ENCODE measurements around the gene RAPGEF1. TPM values are rescaled to one million over a fixed set of nuclear protein-coding genes. Genes with fewer than 3 reads are reported as not detected.

RAPGEF1 gene
- total and polyA plus RNA-seq, 7 donors = 72.3 to 319 (median 268) TPM

DNA sequence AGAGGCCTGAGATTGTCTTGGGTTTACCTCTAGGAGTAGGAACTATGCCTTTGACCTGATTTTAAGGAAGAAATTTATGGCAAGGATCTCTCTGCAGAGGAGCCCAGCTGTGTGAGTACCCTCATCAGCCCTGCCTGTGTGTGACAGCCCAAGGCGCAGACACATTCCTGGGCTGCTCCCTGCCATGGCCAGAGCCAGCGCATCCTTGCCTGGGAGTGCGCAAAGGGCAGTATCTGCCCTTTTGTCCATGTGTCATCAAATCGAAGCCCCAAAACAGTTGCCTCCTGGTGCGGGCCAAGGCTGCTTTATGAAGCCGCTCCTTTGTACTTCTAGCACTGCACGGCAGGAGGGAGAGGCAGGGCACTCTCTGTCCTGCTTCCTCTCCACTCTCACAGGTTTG is 142.6 kb downstream of the RAPGEF1 start:
- Histone ChIP-seq H3K36me3 (ENCODE audit: insufficient read depth in 1 of 2, low read depth in 1 of 2) (peaks cover 12 to 86% of the 10 kb centered on the region in 2 donors), H3K4me3 (no peak overlapping the region), H3K27ac (no peak overlapping the region), H3K9me3 (no peaks in the 10 kb centered on the region), H3K27me3 (ENCODE audit: insufficient read depth in 3 of 3, low read length in 2 of 3) (no peaks in the 10 kb centered on the region), H3K4me1 (peaks cover 17% of the 10 kb centered on the region)
- intact Hi-C loops (cut with DNase I) = loop anchor here in 1 of 2 donors (10.0 kb wide), 1 partner anchor 658 kb away; no protein-coding TSS in a partner anchor
- DNase-seq = no peak
- TF ChIP-seq, protein P1, sequence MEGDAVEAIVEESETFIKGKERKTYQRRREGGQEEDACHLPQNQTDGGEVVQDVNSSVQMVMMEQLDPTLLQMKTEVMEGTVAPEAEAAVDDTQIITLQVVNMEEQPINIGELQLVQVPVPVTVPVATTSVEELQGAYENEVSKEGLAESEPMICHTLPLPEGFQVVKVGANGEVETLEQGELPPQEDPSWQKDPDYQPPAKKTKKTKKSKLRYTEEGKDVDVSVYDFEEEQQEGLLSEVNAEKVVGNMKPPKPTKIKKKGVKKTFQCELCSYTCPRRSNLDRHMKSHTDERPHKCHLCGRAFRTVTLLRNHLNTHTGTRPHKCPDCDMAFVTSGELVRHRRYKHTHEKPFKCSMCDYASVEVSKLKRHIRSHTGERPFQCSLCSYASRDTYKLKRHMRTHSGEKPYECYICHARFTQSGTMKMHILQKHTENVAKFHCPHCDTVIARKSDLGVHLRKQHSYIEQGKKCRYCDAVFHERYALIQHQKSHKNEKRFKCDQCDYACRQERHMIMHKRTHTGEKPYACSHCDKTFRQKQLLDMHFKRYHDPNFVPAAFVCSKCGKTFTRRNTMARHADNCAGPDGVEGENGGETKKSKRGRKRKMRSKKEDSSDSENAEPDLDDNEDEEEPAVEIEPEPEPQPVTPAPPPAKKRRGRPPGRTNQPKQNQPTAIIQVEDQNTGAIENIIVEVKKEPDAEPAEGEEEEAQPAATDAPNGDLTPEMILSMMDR (IDR thresholded peaks at IDR 0.05) = no peak
- 93 to 96% (median 95%) methylated on average over 7 of the region's 7 CpGs for WGBS, 3 donors
- no peak for ATAC-seq

DNA sequence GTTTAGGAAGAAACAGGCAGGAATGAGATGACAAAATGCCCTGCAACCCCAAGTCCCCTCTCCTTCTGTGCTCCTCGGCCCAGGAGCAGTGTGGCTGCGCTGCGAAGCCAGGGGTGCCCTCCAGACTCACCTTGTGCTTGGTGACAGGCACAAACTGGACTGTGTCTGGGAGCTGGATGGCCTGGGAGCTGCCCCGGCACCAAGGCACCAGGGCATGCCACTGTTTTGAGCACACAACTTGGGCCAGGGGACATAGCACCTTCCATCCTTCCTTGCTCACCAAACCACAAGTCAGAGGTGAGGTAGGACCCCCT is 143.5 kb downstream of the RAPGEF1 start:
- Histone ChIP-seq H3K9me3 (no peaks in the 10 kb centered on the region), H3K4me1 (peaks cover 19% of the 10 kb centered on the region), H3K27ac (no peak overlapping the region), H3K27me3 (ENCODE audit: insufficient read depth in 3 of 3, low read length in 2 of 3) (no peaks in the 10 kb centered on the region), H3K4me3 (no peak overlapping the region), H3K36me3 (ENCODE audit: insufficient read depth in 1 of 2, low read depth in 1 of 2) (peaks cover 7 to 82% of the 10 kb centered on the region in 2 donors)
- intact Hi-C loops (cut with DNase I) = loop anchor here in 1 of 2 donors (10.0 kb wide), 1 partner anchor 658 kb away; no protein-coding TSS in a partner anchor
- WGBS, 3 donors = 98 to 99% (median 98%) methylated on average over 4 of the region's 4 CpGs
- no peak for ATAC-seq
- TF ChIP-seq, protein P1 (IDR thresholded peaks at IDR 0.05) = no peak
- DNase-seq = no peak

DNA sequence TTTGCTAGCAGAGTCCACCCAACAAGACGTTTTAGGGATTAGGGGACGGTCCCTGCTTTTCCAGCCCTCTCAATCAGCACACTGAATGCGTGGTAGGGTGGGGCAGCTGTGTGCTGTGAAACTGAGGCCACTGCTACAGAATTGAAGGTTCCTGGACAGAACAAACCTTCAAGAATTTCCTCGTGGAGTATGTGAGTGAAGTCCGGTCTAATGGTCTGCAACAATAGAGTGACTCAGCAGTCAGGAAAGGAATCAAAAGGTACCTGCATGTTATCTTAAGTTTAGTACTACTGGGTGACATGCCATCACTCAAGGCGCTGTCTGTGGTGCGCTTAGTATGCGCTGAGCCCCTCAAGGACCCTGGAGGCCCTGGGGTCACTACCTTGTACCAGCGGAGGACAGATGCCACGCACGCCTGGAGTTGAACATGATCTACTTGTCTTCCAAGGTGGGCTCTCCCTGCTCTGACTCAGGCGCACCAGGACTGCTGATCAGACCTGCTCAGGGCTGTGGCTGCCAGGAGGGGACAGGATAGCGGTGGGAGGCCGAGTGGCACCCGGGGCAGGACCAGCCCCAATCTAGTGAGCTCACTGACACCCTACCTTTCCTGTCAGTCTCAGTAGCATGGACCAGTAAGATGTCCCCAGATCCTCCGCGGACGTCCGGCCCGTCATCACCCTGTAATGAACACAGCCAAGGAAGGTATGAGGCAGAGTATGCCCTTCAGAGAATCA is 144.0 kb downstream of the RAPGEF1 start:
- H3K27ac ChIP-seq = peak overlapping the region; percentile 23
- peaks cover 7 to 79% of the 10 kb centered on the region in 2 donors for H3K36me3 ChIP-seq (ENCODE audit: insufficient read depth in 1 of 2, low read depth in 1 of 2)
- no peaks in the 10 kb centered on the region for H3K9me3 ChIP-seq
- ATAC-seq (no peak), DNase-seq (no peak)
- no peak overlapping the region for H3K4me3 ChIP-seq
- H3K27me3 ChIP-seq (ENCODE audit: insufficient read depth in 3 of 3, low read length in 2 of 3) = no peaks in the 10 kb centered on the region
- intact Hi-C loops (cut with DNase I) = loop anchor here in 1 of 2 donors (10.0 kb wide), 1 partner anchor 659 kb away; no protein-coding TSS in a partner anchor
- peaks cover 24% of the 10 kb centered on the region for H3K4me1 ChIP-seq
- TF ChIP-seq, protein P1 (IDR thresholded peaks at IDR 0.05) = no peak
- 88 to 90% (median 89%) methylated on average over 20 of the region's 20 CpGs for WGBS, 3 donors

DNA sequence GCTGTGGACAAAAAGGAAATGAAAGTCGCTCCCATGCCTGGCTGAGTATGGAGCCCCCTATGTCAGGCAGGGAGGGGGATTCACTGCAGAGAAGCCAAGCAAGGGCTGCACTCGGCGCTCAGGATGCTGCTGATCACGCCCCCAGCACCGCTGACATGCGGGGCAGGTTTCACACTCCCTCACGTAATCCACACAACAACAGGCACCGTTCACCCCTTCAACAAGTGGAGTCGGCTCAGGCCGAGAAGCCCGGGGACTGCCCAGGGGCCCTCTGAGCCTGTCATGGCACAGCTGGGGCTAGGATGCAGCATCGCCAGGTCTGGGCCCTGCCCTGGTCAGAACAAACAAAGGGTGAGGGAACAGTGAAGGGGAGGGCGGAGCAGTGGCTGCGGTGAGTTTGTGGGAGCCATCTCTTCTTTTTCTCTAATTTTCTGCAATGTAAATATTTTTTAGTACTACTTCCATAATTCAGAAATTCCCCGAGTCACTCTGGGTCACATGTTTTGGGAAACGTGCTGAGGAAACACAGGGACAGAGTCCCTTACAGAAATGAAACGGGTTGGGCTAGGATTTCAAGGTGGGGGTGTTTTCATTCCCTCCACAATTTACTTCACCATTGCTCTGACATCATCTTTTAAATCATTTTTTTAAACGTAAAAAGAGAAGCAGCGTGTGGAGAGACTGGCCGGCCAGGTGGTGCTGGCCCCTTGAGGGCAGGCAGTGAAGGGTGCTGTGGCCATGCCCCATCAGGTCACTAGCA is 144.8 kb downstream of the RAPGEF1 start:
- peaks cover 7 to 79% of the 10 kb centered on the region in 2 donors for H3K36me3 ChIP-seq (ENCODE audit: insufficient read depth in 1 of 2, low read depth in 1 of 2)
- no peaks in the 10 kb centered on the region for H3K27me3 ChIP-seq (ENCODE audit: insufficient read depth in 3 of 3, low read length in 2 of 3)
- TF ChIP-seq, protein P1 (IDR thresholded peaks at IDR 0.05) = no peak
- peaks cover 24% of the 10 kb centered on the region for H3K4me1 ChIP-seq
- DNase-seq (no peak), ATAC-seq (no peak)
- H3K27ac ChIP-seq = peak overlapping the region; percentile 76
- no peaks in the 10 kb centered on the region for H3K9me3 ChIP-seq
- WGBS, 3 donors = 84 to 87% (median 85%) methylated on average over 20 of the region's 20 CpGs
- no peak overlapping the region for H3K4me3 ChIP-seq
- intact Hi-C loops (cut with DNase I) = loop anchor here in 1 of 2 donors (10.0 kb wide), 1 partner anchor 660 kb away; no protein-coding TSS in a partner anchor

Data from psoas muscle (tissue), 8 donors.